ENCODE data around the gene CCL20. TPM values are rescaled to one million over a fixed set of nuclear protein-coding genes. Genes with fewer than 3 reads are reported as not detected.
"Not testable (repeated sequence)": the region's sequence is repeated elsewhere in the genome, so short reads cannot be mapped to it uniquely, and the experiment has no call there.

The CCL20 gene, protein sequence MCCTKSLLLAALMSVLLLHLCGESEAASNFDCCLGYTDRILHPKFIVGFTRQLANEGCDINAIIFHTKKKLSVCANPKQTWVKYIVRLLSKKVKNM
- not detected for total RNA-seq

DNA sequence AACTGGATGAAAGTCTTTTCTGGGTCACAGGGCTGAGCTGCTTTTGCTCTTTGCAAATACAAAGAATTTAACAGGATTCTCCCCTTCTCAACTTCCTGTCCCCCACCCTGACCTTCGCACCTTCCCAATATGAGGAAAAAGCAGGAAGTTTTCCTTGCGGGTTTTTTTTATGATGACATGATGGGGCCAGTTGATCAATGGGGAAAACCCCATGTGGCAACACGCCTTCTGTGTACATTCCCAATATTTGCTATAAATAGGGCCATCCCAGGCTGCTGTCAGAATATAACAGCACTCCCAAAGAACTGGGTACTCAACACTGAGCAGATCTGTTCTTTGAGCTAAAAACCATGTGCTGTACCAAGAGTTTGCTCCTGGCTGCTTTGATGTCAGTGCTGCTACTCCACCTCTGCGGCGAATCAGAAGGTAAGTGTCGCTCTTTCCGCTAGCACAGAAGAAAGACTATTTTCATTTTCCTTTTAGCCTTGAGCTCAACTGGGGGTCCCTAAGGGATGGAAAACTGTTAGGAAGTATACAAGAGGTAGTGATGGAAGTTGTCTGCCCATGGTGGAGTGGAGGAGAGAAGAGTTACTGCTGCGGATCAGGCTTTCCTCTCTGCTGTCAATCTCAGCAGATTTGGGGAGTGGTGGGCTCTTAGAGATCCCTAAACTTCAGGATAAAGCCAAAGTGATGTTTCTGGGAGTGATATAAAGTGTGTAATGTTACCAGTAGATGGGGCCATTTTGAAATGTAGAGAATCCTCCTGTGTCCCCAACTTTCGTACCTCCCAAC lies at the start of gene CCL20:
Gene CCL20, plus strand, starts transcription at position 281 of the 792 bp plus-strand sequence. Its CDS starts 70 bp downstream, at position 351.
- no peak for DNase-seq (ENCODE audit: low spot score)
- no peak for ATAC-seq

DNA sequence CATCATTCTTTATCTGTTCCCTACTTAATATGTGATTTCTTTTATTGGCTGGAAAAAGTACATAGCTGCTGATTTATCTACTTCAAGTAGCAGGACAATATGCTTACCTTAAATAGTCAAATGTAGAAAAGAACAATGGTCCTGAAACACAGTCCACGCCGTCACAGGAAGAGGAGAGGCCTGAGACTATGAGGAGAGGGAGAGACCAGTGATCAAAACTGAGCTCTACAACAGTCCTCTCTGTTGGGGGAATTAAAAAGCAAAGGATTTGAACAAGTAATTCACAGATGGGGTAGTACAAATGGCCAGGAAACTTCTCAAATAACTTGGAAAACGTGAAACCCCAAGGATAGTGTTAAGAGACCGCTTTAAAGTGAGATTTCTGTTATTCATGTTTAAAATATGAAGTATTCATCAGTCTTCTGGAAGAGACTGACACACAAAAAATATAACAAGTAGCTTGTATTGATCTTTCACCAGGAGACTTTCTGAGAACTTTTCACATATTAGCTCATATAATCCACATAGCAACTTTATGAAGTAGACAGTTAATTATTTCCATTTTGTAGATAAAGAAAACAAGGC lies 47.8 kb upstream of the CCL20 start:
- DNase-seq (ENCODE audit: low spot score) (no peak), ATAC-seq (no peak)

DNA sequence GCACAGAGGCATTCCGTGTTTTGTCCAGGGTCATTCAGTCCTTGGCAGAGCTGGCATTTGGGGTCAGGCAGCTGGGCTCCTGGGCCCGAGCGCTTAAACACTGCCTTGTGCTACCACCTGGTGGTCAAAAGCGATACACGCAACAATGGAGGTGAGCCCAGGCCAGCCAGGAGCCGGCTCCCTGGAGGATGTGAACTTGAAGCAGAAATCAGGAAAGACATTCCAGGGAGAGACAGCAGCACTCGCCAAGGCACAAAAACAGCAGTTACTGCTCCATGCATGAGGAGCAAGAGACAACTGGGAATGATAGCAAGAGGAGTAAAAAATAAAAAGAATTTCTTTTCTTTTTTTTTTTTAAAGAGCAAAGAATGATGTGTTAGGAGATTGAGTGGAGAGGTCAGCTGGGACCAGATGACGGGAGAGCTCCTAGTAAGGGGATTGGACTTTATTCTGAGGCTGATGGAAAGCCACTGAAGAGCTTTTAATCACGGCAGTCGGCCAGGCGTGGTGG lies 47.2 kb upstream of the CCL20 start:
- peak; percentile 83 for DNase-seq (ENCODE audit: low spot score)
- peak; percentile 100 for ATAC-seq

DNA sequence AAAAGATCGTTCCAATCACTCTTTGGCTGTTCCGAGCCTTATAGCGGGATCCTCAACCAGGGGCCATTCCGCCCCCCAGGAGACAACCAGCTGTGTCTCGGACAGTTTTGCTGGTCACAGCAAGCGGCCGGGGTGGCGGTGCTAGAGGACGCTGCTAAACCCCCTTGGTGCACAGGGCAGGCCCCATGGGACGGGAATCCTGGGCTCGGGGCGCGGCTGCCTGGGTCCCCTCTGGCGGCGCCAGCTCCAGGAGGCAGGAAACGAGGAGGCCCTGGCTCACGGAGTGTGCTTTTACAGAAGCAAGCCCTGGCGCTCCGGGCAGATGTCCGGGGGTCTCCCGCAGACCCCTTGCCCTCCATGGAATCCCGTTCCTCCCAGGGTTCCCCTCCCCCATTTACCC lies 45.8 kb upstream of the CCL20 start:
- DNase-seq (ENCODE audit: low spot score) (no peak), ATAC-seq (no peak)

DNA sequence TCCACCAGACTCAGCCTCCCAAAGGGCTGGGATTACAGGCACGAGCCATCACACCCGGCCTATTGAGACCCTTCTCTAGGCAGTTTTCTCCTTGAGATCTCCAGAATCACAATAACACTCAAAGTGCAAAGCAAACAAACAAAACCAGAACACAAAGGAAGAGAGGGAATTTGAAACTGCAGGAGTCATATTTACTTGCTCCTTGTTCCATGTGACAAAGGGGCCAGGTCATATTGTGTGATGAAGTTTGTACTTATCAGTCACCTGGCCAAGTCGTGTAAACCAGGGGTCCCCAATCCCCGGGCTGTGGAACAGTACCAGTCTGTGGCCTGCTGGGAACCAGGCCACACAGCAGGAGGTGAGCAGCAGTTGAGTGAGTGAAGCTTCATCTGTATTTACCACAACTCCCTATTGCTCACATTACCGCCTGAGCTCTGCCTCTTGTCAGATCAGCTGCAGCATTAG lies 41.4 kb upstream of the CCL20 start:
- no peak for ATAC-seq
- DNase-seq (ENCODE audit: low spot score) = no peak

DNA sequence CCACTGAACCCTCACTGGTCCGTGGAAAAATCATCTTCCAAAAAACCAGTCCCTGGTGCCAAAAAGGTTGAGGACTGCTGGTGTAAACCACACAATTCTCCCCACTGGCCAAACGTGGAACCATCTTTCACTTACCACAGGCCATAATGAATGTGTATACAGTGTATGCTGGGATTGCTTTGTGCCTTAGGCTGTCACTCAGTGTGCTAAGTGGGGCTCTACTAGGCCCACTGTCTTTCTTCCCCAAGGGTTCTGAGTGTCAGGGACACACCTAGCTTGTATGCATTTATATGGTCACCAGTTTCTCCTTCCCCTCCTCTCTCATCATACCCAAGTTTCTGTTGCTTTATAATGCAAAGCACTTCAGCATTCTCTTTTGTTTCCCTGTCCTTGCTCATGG lies 40.7 kb upstream of the CCL20 start:
- DNase-seq (ENCODE audit: low spot score) = no peak
- ATAC-seq = no peak

DNA sequence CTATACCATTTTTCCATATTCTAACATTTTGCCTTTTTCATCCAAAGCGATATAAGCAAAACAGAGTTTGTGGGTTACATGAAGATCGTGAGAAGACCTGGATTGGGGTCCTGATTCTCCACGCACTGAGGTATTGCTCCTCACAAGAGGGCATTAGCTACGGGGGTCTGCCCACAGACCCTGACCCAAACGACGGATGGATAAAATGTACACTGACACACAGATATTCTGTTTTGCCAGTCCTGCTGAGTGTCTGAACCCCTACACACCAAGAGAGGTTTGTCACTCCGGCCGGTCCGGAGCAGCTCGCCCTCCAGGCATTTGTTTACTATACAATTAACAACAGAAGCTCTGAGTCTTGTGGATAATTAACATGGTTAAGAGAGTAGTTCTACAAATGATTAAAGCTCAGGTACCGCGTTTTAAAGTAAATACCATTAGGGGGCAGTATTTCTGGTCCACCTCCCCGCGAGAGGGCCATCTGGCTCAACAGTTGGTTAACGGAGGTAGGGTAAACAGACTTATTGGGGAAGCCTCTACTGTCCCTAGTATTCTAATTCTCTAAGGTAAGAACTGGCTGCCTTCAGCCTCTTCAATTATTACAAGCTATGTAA lies 39.5 kb upstream of the CCL20 start:
- DNase-seq (ENCODE audit: low spot score) (no peak), ATAC-seq (no peak)

DNA sequence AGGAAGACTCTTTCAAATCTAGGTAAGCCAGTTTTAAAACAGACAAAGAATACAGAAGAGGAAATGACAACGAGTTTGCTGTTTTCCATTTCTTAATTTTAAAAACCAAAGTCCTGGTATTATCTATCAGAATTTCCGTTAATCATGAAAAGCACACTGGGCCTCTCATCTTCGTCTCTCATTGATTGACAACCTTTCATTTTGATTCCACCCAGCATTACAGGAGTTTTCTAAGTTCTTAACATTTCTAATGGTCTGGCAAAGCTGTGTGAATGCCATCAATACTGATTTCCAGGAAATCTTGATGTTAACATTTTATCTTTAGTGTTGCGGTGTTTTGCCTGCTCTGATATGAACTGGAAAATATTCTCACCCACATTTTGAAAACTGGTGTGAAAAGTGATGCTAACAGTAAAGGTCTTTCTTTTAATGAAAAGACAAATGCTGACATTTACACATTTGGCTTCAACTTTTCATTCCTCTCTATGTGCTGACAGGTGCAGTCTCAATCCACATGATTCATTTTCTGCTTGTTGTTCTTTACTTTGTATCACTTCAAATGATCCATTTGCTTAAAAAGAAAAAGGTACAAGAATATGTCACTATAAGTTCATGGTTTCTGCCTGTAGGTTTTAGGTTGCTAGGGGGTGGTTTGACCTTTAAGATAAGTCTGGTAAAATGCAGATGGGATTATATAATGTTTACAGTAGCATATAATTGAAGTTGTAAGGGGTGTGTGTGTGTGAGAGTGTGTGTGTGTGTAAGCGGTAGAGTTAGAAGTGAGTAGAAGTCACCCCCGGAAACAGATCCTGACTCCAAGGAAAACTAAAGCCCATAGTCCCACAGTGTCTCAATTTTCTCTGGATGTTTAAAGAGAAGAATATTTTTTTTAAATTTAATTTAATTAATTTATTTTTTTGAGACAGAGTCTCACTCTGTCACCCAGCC lies 38.5 kb upstream of the CCL20 start:
- ATAC-seq = no peak
- no peak for DNase-seq (ENCODE audit: low spot score)

DNA sequence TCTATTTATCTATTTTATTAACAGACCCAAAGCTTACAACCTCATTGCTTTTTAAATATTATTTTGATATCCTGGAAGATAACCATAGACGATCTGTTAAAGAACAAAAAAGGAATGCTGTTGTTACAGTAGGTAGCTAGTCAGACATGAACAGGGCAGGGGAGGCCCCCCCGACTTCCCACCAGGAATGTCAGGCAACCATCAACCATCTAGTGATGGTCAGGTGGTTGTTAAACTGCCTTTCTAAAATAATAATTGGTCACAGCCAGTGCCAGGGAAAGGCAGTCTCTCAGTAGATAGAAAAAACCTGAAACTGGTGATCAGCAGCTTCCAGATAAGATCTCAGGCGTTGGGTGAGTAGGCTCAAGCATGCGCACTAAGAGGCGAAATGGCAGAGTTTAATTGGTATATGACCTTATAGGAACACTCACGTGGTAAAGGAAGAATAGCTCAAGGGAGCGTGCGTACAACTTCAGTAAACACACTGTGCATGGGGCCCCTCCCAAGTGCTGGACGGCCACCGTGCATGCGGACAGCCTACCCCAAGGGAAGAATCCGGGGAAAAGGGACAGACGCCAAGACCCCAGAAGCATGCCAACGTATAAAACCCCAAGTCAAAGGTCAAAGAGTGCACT lies 32.5 kb upstream of the CCL20 start:
- ATAC-seq (no peak), DNase-seq (ENCODE audit: low spot score) (no peak)

DNA sequence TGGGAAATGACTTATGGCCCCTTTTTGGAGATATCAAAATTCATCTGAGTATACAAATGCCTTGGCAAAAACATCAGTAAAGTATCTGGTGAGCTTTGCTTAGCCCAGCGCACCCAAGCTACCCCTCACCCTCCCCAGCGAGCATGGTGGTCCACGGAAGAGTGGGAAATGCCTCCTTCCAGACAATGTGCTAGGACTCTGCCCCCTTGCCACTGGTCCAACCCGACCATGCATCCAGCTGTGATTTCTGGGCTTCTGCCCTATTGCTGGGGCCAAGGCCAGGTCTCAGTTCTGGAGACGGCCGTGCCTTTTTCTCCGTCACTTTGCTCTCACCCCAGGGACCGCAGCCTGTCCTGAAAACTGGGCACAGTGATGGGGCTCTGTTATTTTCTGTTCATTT lies 31.8 kb upstream of the CCL20 start:
- no peak for ATAC-seq
- no peak for DNase-seq (ENCODE audit: low spot score)

DNA sequence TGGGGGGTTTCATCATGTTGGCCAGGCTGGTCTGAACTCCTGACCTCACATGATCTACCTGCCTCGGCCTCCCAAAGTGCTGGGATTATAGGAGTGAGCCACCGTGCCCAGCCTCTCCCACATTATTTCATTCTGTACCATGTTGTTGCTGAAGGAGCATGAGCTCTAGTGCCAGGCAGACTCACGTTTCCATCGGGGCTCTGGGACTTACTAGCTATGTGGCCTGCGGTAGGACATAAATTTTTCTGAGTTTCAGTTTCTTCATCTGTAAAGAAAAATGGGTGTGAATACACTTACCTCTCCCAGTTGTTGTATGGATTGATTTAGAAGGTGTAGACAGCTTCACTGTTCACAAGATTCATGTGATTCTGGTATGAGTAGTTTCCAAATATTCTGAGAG lies 30.8 kb upstream of the CCL20 start:
- DNase-seq (ENCODE audit: low spot score) = no peak

DNA sequence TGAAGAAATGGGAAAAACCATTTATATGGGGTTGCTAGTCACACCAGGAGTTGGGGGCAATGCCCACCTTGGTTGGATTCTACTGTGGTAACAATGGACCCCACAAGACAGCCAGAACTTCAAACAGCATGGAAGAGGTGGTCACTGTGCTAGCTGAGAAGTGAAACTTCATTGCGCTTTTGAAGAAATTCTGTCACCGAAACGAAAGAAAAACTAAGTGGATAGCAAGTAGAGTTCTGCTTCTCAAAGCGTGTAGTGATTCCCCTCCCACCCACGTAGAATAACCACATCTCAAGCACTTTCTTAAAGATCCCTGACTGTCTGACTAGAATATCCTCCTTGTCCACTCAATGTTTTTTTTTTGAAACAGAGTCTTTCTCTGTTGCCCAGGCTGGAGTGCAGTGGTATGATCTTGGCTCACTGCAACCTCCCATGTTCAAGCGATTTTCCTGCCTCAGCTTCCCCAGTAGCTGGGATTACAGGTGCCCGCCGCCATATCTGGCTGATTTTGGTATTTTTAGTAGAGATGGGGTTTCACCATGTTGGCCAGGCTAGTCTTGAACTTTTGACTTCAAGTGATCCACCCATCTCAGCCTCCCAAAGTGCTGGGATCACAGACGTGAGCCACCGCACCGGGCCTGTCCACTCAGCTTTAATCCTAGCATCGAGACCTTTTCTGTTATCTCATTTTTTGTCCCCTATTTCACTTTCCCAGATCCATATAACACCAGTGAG lies 30.1 kb upstream of the CCL20 start:
- no peak for ATAC-seq
- no peak for DNase-seq (ENCODE audit: low spot score)

More for the DNA sequence above, 30.8 kb upstream of the CCL20 start:
- ATAC-seq = no peak

DNA sequence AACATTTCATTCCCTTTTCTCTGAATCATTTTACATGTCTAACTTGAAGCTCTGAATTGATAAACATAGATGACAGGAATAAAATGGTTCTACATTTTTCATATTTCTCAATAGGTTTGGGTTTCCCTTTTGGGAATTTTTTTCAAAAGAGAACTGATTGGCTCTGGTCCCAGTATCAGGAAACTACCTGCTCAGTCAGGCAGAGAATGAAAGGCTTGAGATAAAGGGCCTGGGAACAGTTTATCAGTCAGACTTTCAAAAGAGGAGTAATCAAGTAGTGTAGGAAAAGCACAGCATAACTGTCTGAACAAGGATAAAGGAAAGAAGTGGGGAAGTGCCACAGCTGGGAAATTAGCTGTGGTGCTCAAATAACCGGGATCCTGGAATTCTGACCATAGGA lies 28.3 kb upstream of the CCL20 start:
- no peak for ATAC-seq
- no peak for DNase-seq (ENCODE audit: low spot score)

DNA sequence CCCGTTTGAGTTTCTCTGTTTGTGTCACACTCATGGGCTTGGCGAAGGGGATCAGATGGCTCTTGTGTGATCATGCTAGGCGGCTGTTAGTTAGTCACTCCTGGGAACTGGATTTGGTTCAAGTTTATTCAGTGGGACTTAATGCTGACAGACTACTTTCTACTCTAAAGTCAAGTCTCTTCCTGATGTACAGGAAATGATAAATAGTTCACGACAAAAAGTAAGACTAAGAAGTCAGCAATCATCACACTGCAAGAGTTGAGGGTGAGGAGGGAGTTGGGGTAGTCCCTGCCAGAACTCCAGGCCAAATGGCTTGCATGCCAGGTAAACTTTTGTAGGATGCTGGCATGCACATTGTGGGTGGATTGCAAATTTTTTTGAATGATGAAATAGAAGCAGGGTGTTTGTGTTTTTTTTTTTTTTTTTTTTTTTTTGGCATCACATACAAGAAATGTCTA lies 25.1 kb upstream of the CCL20 start:
- DNase-seq (ENCODE audit: low spot score) (no peak), ATAC-seq (no peak)

DNA sequence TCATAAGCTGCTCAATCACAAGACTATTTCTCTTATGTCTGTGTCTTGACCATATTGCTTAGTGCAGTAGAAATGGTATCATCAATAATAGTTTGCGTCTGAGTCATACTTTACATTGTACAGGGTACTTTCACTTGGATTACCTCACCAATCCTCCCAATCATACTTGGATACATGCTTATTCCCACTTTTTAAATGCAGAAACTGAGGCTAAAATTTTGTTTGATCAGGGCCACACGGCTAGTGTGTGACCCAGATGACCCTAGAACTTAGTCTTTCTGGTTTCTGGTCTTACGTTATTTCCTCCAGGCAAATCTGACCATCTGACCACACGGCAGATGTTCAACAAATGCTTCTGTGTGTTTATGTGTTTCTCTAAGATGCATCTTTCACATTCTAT lies 23.8 kb upstream of the CCL20 start:
- no peak for ATAC-seq

DNA sequence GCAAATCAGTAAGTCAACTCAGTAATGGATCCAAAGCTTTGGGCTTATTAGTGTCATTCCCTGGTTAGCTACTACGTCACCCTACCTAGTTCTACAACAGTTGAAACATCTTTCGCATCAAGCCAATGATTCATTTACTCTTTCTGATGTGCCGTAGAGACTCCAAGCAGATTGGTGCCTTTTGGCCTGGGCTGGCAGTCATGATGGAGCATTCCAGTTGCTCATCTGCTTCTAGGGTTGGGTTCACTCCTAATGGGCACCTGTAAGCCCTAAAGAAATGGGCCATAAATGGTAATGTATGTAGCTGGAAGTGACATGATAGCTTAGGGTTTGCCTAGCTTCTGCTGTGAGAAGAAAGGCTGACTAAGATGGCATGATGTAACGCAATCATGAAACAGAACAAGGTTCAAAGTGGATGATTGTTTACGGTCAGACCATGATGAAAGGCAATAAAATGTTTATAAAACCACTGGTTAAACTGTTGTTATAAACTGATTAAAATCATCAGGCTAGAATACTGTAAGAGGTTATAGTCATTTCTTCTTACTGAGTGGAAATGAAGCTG lies 20.4 kb upstream of the CCL20 start:
- no peak for DNase-seq (ENCODE audit: low spot score)
- ATAC-seq = no peak

More for the DNA sequence above, 23.8 kb upstream of the CCL20 start:
- DNase-seq (ENCODE audit: low spot score) = no peak

DNA sequence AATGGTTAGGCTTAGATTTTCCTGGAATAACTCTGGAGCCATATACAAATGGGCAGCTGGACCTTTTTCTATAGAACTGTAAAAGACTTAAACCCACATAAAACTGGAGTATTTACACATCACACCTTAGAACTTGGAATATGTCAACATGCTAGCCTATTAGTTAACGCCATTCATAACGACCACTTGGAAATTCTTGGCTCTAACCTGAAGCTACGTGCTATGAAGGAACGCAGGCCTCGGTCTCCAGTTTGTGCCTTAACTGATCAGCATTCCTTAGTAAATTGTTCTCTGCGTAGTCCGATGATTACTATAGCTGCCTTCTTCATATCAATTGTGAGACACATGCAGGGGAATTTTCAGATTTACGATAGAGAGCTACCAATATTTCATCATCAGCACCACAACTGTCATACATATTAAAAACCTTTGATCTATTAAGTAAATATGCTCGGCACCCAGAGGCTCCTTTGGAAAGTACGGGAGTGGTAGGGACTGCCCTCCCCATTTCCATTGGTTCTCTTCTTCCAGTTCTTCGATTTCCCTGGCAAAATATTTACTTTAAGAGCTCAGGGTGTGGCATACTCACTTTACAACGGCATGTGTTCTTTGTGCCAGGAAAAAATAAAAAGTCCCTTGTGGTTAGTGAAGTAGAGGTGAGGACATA lies 17.5 kb upstream of the CCL20 start:
- ATAC-seq = no peak
- DNase-seq (ENCODE audit: low spot score) = no peak

DNA sequence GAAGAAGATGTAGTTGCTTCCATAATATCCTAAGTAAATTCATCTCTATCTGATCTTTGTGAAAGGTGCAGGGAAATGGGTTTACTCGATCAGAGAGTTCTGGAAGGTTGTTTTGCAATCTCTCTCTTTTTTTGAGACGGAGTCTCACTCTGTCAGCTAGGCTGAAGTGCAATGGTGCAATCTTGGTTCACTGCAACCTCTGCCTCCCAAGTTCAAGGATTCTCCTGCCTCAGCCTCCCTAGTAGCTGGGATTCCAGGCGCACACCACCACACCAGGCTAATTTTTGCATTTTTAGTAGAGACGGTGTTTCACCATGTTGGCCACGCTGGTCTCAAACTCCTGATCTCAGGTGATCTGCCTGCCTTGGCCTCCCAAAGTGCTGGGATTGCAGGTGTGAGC lies 16.9 kb upstream of the CCL20 start:
- ATAC-seq; DNase-seq (ENCODE audit: low spot score): not testable (repeated sequence)
